Measurements from ENCODE around the gene SAMD4A.
A peak's percentile ranks its signal among the peaks of the same experiment; 100 is the strongest.

The SAMD4A gene

DNA sequence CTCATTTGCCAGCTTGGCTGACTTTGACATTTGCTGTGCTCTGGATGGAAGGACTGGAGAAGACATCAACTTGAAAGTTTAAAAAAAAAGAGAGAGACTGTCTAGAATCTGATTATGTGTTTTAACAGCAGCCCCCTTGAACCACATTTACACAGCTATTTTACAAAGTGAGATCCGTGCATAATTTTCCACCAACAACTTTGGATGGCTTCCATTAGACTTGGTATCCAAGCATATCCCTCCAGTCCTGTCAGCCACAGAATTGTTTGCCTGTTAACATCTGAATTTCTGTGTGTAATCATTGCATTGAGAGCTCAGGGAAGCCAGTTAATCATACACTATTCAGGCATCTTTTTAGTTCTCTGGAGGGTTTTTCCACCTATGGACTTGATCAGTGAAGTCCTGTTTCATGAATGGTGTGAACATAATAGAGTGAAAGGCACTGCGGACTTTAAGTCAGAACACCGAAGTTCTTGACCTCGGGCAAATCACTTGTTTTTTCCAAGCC lies 93.7 kb downstream of the SAMD4A start:
- no peak for DNase-seq (ENCODE audit: low spot score)

- no peak for DNase-seq (ENCODE audit: low spot score)
These were observed 95.7 kb downstream of the SAMD4A start for GRCh38 chr14:54662491-54663133.

- DNase-seq (ENCODE audit: low spot score): peak; percentile 45
These were observed 98.0 kb downstream of the SAMD4A start for GRCh38 chr14:54664961-54665360.

DNA sequence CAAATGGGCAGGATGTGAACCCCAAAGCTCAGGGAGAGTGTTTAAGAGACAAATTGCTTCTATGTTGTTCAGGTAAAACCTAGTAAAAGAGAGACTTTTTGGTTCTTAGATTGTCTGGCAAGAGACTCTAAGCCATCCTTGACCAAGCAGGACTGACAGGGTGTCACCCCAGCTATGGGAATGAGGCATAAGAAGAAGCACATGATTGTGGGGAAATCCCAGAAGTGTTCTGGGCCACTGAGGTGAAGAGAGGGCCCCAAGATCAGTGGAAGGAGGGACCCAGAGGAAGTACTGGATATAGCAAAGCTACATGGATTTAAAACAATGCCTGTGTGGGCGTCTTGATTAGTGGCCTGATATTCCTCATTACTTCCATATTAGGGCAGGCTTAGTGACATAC lies 99.0 kb downstream of the SAMD4A start:
- no peak for DNase-seq (ENCODE audit: low spot score)

GRCh38 chr14:54667026-54667744 lies 100.3 kb downstream of the SAMD4A start:
- no peak for DNase-seq (ENCODE audit: low spot score)

DNA sequence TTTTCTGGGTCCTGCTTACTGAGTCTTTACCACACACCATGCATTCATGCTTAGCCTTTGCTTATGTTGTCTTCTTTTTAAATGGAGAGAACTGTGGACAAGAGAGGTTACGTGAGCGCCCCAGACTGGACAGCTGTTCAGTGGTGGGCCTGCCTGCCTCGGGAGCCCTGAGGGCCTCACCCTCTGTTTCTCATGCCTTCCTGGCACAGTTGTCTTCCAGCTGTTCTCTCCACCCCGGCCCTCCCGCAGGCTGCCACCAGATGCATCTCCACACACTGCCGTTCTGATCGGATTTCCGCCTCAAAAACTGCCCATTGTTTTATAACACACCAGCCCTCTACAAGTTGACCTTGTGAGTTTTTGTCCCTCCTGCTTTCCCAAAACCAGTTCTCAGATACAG lies 100.8 kb downstream of the SAMD4A start:
- no peak for DNase-seq (ENCODE audit: low spot score)

DNA sequence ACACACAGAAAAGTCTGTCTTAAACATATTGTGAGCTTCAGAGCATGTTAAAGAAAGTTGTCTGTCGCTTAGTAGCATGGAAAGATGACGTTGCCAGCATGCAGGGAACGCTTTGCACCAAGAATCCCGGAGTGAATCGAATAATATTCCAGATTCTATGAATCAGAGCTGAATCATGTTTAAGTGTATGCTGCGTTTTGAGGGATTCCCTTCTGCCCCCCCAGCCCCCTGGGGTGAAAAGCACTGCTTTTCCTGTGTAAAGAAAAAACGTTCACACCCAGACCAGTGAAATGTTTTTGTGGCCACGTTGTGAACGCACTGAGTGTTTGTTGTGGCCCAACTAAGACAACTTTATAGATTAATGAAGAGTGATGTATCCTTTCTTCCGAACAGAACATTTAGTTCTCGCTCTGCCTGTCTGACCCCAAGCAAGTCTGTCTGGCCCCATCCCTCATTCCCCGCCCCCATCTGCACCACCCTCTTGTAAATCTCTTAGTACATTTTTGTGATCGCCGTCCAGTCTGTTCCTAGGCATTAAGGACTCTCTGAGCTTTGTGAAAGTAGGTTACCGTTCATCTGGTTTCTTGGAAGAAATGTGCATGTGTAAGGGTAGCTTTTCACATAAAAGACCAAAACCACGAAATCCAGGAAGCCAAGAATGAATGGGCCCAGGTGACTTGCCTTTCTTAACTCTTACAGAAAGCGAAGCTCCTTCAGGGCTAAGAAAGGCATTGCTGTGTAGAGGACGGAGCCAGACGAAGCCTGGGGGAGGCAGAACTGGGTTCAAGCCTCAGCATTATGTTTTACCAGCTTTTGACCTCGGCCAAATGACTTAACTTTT lies 103.0 kb downstream of the SAMD4A start:
- no peak for DNase-seq (ENCODE audit: low spot score)

- no peak for DNase-seq (ENCODE audit: low spot score)
These were observed 104.6 kb downstream of the SAMD4A start for GRCh38 chr14:54671537-54671936.

DNA sequence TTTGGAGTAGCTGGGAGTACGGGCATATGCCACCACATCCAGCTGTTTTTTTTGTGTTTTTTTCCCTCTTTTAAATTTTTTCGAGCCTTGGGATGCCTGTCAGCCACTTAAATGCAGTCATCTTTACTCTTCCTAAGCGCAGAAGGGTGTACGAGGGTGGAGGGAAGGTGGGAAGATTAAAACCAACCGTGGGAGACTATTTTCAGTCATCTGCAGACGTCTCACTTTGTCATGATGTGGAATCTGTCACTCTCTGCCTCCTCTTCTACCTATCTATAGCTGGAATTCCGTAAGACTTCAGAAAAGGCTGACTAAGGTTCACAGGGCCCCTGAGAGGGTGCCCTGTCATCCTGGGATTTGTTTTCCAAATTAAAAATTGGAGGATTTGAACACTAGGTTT lies 105.3 kb downstream of the SAMD4A start:
- no peak for DNase-seq (ENCODE audit: low spot score)

GRCh38 chr14:54672688-54673087 lies 105.8 kb downstream of the SAMD4A start:
- no peak for DNase-seq (ENCODE audit: low spot score)

DNA sequence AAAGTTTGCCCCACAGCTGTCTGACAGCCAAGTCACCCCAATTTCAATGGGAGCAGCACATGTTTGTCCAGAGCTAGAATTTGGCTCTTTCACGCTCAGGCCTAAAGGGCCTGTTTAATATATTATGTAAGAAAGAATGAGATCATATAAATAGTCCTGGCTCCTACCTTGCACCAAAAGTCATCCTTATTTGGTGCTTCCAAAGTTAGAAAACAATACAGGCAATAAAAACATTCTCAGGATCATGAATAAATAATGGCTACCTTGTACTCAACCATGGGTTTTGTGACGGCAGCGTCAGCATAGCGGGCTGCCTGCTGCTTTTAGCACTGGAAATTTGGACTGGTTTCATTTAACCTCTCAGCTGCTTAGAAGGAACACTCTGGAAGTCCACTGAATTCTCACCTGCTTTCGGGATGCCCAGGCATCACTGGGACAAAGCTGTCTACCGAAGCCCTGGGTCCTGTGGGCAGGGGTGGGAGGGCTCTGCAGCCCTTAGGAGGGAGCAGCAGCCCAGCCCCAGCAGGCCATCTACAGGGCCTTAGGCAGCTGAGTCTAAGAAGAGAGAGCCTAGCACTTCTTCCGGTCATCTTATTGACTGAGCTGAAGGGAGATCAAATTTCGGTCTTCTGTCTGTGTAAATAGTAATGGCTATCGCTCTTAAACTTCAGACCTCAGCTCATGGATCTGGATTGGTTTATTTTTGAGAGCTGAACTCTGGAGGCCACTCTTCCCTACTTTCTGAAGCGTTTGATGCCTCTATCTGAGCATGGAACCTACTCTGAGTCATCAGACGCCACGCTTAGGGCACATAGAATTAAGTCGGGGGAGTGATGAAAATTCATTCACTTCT lies 106.5 kb downstream of the SAMD4A start:
- no peak for DNase-seq (ENCODE audit: low spot score)

DNA sequence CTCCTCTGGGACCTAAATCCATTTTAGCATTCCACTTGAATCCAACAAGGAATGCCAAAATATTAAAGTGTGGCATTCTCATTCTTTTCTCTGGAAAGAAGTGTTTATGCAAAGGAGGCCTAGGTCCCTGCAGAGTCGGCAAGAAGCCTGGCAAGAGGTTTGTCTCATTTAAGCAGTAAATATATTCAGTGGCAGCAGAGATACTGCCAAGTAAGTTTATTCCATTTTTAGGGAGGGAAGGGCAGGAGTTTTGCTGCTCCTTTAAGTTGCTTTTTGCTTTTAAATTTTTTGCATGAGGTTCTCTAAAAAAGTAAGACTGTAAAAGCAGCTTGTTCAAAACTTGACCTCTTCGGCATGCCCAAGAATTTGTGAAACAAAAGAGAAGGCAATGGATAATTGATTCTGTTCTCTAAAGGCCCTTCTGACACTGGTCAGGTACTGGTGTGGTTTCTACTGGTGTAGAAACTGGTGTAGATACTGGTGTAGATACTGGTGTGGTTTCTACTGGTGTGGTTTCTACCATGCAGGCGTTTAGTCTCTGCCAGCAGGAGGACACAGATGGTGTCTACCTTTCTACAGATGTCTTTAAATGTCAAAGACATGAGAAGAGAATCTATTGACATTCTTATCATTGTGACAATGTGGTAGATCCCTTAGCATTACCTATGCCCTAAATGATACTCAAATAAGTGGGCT lies 107.3 kb downstream of the SAMD4A start:
- DNase-seq (ENCODE audit: low spot score): no peak

DNA sequence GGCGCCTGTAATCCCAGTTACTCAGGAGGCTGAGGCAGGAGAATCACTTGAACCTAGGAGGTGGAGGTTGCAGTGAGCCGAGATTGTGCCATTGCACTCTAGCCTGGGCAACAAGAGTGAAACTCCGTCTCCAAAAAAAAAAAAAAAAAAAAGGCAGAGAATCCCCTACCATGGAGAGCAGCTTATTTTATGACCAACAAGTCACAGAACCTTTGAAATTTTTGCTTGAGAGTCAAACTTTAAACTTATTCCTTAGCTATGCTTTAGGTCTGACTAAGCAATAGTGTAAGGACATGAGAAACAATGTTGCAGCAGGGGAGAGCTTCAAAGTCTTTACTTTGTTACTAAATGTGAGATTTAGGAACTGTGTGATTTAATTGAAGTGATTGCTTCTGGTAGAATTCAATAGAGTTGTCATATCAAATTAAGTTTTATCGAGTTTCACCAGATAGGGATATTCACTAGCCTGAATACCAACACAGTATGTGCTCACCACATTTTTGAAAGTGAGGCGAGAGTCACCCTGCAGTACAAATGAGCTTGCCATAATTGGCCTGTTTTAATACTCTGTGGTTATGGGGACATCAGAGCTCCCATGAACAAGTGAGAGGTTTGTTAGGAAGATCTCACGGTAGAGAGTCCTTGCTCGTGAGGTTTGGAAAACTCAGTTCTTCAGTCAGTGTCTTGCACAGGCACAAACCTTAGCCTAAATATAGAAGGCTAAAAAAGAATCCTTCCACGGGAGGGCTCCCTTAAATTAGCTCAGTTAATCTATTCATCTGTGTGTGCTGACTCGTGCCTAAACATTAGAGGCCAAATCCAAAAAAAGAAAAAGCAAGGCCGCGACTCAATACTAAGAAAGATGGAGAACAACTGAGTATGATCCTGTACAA lies 108.6 kb downstream of the SAMD4A start:
- no peak for DNase-seq (ENCODE audit: low spot score)

- peak; percentile 31 for DNase-seq (ENCODE audit: low spot score)
These were observed 110.1 kb downstream of the SAMD4A start for GRCh38 chr14:54676812-54677708.

GRCh38 chr14:54680651-54681050 lies 113.7 kb downstream of the SAMD4A start:
- DNase-seq (ENCODE audit: low spot score): no peak

DNA sequence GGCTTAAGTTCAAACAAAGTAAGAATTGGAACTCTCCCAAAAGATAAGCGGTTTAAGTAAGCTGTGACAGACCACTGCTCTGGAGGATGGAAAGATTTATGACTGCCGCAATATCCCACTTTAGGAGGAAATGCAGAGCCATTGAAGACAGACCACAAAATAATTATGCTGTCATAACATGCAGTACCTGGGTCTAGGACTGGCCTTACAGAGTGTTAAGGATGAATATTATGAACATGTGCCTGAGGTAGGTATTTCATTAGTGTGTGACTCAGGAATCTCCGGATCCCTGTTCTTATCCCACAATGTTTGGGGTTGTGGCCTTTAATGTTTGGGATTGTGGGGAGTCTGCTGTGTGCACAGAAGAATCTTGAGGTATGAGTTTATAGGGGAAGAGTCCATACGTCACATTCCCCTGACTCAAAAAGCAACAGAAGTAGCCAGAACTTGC lies 114.9 kb downstream of the SAMD4A start:
- DNase-seq (ENCODE audit: low spot score): peak; percentile 42

- no peak for DNase-seq (ENCODE audit: low spot score)
These were observed 115.7 kb downstream of the SAMD4A start for GRCh38 chr14:54682578-54682977.

DNA sequence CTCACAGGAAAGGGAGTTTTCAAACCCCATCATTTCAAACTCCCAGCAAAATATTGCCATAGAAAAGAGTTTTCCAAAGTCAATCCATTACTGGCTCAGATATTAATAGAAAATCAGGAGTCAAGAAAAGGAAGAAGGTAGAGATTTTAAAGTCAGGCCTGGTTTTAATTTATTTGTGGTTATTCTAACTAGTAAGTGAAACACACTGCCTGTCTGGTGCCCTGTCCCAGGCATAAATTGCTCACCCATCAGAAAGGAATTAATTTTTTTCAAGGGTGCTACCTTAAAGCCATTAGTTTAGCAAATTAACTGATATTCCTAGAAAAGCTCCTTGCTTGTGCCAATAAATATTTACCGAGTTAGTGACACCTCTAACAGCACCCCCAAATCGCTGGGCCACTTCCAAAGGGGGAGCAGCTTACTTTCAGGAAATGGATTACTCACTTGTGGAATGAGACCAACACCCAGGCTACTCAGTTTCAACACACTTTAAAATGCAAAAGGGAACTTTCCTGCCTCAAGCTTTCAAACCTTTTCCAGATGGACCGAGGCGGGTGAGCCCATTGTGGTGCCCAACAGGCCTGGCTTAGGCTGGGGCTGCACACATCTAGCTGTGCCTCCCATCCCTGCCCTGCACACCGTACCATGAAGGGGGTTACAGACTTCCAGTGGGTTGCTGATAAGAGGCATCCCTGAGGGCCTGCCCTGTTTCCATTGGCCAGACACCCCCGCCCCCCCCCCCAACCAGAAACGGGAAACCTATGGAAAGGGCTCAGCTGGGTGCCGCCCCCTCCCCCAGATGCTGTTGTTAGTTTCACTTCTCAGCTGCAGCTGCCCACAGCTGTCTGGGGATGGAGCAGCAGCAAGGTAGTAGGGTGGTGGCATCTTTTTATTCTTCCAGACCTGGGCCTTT lies 117.2 kb downstream of the SAMD4A start:
- no peak for DNase-seq (ENCODE audit: low spot score)
